ENCODE results near the gene MRPL50.

Gene MRPL50

DNA sequence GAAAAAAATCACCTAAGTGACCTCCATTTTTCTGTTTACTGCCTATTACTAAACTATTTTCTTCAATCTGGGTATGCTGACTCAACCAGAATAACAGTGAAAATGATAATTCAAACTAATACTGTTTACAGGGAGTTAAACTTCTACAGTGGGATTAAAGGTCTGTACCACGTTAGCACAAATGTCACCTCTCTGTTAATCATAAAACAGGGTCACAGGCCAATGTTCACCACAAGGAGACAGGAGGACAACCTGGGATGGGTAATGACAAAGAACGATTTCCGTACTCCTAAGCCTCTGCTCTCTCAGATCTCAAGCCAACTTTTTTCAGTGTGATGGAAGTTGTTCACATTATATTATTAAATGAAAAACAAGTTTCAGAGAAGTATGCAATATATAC, 34.8 kb upstream of the MRPL50 start:
- no peak overlapping the region for H3K4me3 Mint-ChIP-seq
- H3K27ac Mint-ChIP-seq: peak overlapping the region in 1 of 3 experiments; percentile 64
- no peaks in the 10 kb centered on the region for H3K36me3 Mint-ChIP-seq (ENCODE audit: low read depth)
- H3K4me1 Mint-ChIP-seq: no peaks in the 10 kb centered on the region
- H3K27me3 Mint-ChIP-seq (ENCODE audit: low read depth): peaks cover 3% of the 10 kb centered on the region
- TF ChIP-seq, protein P1, sequence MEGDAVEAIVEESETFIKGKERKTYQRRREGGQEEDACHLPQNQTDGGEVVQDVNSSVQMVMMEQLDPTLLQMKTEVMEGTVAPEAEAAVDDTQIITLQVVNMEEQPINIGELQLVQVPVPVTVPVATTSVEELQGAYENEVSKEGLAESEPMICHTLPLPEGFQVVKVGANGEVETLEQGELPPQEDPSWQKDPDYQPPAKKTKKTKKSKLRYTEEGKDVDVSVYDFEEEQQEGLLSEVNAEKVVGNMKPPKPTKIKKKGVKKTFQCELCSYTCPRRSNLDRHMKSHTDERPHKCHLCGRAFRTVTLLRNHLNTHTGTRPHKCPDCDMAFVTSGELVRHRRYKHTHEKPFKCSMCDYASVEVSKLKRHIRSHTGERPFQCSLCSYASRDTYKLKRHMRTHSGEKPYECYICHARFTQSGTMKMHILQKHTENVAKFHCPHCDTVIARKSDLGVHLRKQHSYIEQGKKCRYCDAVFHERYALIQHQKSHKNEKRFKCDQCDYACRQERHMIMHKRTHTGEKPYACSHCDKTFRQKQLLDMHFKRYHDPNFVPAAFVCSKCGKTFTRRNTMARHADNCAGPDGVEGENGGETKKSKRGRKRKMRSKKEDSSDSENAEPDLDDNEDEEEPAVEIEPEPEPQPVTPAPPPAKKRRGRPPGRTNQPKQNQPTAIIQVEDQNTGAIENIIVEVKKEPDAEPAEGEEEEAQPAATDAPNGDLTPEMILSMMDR (IDR thresholded peaks at IDR 0.05; ENCODE audit: unreplicated experiment in 3 of 3): no peak
- no peaks in the 10 kb centered on the region for H3K9me3 Mint-ChIP-seq

DNA sequence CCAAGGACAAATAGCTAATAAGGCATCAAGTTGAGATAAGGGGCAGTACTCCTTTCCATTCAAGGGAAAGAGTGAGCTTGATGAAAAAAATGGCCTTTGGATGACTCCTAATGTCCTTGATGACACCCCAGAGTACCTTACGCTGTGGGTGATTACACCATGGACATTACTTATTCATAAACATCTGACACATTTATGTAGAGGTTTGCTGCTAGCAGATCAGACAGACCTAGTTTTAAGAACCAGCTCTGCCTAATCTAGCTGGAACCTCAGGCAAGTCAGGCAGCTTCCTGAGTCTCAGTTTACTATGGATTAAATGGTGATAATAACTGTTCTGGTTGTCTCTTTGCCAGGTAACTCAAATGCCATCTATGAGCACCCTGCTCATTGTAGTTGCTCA, 34.3 kb upstream of the MRPL50 start:
- Mint-ChIP-seq H3K4me3 (no peak overlapping the region), H3K36me3 (ENCODE audit: low read depth) (no peaks in the 10 kb centered on the region), H3K9me3 (no peaks in the 10 kb centered on the region), H3K27me3 (ENCODE audit: low read depth) (peaks cover 3% of the 10 kb centered on the region), H3K4me1 (no peaks in the 10 kb centered on the region), H3K27ac (peak overlapping the region in 1 of 3 experiments; percentile 64)
- TF ChIP-seq, protein P1 (IDR thresholded peaks at IDR 0.05; ENCODE audit: unreplicated experiment in 3 of 3): no peak

DNA sequence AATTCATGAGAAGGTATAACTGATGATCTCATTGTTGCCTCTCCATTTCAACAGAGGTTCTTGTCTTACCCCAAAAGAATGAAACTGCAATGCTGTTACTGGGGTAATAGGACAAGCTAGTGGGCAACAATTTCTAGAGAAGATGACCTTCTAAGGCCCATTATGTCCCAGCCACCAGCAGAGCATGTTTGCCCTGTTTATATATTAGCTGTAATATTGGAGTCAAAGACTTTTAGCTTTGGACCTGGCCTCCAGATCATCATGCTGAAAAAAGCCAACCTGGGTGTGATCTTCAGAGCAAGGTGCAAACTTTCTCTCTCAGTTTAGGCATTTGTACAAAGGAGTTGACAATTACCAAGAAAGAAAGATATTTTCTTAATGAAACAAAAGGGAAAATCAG, 33.8 kb upstream of the MRPL50 start:
- TF ChIP-seq, protein P1 (IDR thresholded peaks at IDR 0.05; ENCODE audit: unreplicated experiment in 3 of 3): no peak
- Mint-ChIP-seq H3K27ac (no peak overlapping the region), H3K4me3 (no peak overlapping the region), H3K36me3 (ENCODE audit: low read depth) (no peaks in the 10 kb centered on the region), H3K27me3 (ENCODE audit: low read depth) (peaks cover 3% of the 10 kb centered on the region), H3K4me1 (no peaks in the 10 kb centered on the region), H3K9me3 (no peaks in the 10 kb centered on the region)

DNA sequence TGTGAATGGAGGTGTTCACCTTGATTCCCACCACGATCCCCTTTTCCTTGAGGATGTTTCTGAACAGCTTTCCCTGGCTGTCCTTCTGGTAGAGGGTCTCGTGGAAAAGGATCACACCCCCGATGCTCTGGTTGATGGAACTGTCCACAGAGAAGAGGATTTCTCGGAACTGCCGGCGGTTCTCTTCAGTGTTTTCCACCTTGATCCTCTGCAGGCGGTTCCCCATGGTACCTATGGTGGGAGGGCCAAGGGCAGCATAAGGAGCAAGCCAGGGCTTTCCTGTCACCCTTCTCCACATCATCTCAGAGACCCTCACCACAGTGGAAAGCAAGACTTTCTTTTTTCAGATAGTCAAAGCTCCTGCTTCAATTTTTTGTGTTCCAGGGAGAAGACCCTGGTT, 31.3 kb upstream of the MRPL50 start:
- Mint-ChIP-seq H3K27ac (no peak overlapping the region), H3K4me3 (no peak overlapping the region), H3K9me3 (no peaks in the 10 kb centered on the region), H3K36me3 (ENCODE audit: low read depth) (no peaks in the 10 kb centered on the region), H3K4me1 (no peaks in the 10 kb centered on the region), H3K27me3 (ENCODE audit: low read depth) (peaks cover 3% of the 10 kb centered on the region)
- TF ChIP-seq, protein P1 (IDR thresholded peaks at IDR 0.05; ENCODE audit: unreplicated experiment in 3 of 3): no peak

DNA sequence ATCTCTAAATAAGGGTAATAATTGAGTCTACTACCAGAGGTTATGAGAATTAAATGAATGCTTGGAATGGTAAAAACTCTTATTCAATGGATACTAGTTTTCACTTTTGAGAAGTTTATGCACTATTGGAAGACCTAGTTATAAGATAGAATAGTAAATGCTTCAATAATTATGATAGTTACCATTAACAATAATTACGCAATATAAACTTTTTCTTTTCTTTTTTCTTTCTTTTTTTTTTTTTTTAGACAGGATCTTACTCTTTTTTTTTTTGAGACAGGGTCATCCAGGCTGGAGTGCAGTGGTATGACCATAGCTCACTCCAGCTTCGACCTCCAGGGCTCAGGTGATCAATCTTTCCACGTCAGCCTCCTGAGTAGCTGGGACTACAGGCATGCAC, 30.5 kb upstream of the MRPL50 start:
- Mint-ChIP-seq H3K9me3 (no peaks in the 10 kb centered on the region), H3K27me3 (ENCODE audit: low read depth) (peaks cover 3% of the 10 kb centered on the region), H3K36me3 (ENCODE audit: low read depth) (no peaks in the 10 kb centered on the region), H3K4me1 (no peaks in the 10 kb centered on the region), H3K27ac (no peak overlapping the region), H3K4me3 (no peak overlapping the region)
- TF ChIP-seq, protein P1 (IDR thresholded peaks at IDR 0.05; ENCODE audit: unreplicated experiment in 3 of 3): no peak

DNA sequence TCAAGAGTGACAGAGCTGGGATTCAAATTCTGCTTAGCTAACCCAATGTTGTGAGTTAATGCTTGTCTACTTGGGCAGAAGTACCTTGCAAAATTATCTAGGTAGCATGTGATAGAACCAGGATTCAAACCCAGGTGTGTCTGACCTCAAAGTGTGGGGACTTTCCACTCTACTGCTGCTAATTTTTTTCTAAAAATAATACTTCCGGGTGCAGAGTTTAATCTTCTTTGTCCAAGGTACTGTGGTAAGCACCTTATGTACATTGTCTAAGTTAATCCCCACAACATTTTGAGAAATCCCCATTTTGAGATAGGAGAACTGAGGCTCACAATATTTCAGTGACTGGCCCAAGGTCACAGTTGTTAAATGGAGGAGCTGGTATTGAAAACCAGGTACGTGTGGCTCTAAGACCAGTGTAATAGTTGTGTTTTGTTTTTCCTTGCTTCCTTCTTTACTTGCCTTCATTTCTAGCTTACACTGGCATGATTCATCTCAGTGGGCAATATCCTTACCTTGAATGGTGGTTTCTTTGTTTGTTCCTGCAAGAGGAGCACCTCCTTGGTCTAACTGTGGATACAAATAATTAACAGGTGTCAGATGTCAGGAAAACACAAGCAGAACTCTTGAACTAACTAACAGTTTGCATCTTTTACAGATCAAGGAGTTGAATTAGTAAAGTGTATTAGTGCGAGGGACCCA, 29.7 kb upstream of the MRPL50 start:
- no peaks in the 10 kb centered on the region for H3K9me3 Mint-ChIP-seq
- H3K27me3 Mint-ChIP-seq (ENCODE audit: low read depth): peaks cover 3% of the 10 kb centered on the region
- peak overlapping the region in 1 of 3 experiments; percentile 40 for H3K27ac Mint-ChIP-seq
- no peaks in the 10 kb centered on the region for H3K36me3 Mint-ChIP-seq (ENCODE audit: low read depth)
- TF ChIP-seq, protein P1 (IDR thresholded peaks at IDR 0.05; ENCODE audit: unreplicated experiment in 3 of 3): no peak
- H3K4me1 Mint-ChIP-seq: no peaks in the 10 kb centered on the region
- no peak overlapping the region for H3K4me3 Mint-ChIP-seq
